ENCODE data around the gene CMTM6.

DNA sequence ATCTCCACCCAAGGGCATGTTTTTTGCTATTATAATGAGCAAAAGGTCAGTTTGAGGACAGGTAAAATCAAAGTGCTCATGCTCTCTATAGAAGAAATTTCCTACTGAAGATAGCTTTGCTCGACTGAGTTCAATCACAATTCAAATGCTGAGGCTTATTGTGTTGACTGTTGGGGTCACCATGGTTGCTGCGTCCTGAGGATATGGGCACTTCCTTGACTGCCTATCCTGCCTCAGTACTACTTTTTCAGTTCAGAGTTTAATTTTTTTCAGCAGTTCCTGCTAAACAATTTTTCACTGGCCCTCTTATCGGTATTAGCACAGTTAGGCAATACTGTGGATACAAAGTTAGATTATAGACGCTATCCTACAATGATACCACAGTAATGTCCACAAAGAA lies 3.8 kb upstream of the CMTM6 start:
- no peak for TF ChIP-seq CTCF (IDR thresholded peaks at IDR 0.05)
- no peak for TF ChIP-seq EP300 (IDR thresholded peaks at IDR 0.05)
- TF ChIP-seq POLR2A (IDR thresholded peaks at IDR 0.05), result no peak

All from sigmoid colon (tissue), 4 donors.